HFF-Myc (cell line): ENCODE measurements around the gene PLEKHM1.
"Not testable (repeated sequence)": the region's sequence is repeated elsewhere in the genome, so short reads cannot be mapped to it uniquely, and the experiment has no call there.

ENCODE experiments used
- DNase-seq: peaks from one replicate; pipeline ENCODE4 v3.0.0-alpha.2; 2011; ENCODE audit warnings: low read depth; ENCODE audit errors: extremely low read depth
- H3K4me3 ChIP-seq: replicated peaks from 2 replicates; pipeline ENCODE4 v1.5.1; 2011; ENCODE audit warnings: low read depth, mild to moderate bottlenecking, control low read depth, low read length
- TF ChIP-seq, protein P1 (sequence below): IDR thresholded peaks from 2 replicates; pipeline ENCODE4 v1.5.1; 2012; ENCODE audit warnings: mild to moderate bottlenecking, low read depth, low read length, control low read depth; ENCODE audit errors: missing control alignments

PLEKHM1 gene

GRCh38 chr17:45490615-45491433, at the start of gene PLEKHM1:
Gene PLEKHM1 (minus strand): TSS chr17:45490721. CDS start chr17:45482484, 8,237 bp downstream.
- DNase-seq: not testable (repeated sequence)
- peak within 1 kb of the TSS; percentile 55 for H3K4me3 ChIP-seq

GRCh38 chr17:45538168-45538567, 47.6 kb upstream of the PLEKHM1 start:
- not testable (repeated sequence) for DNase-seq

GRCh38 chr17:45506072-45506471, 15.6 kb upstream of the PLEKHM1 start:
- DNase-seq, H3K4me3 ChIP-seq: not testable (repeated sequence)

More at GRCh38 chr17:45538168-45538567, 47.6 kb upstream of the PLEKHM1 start:
- H3K4me3 ChIP-seq: not testable (repeated sequence)

DNA sequence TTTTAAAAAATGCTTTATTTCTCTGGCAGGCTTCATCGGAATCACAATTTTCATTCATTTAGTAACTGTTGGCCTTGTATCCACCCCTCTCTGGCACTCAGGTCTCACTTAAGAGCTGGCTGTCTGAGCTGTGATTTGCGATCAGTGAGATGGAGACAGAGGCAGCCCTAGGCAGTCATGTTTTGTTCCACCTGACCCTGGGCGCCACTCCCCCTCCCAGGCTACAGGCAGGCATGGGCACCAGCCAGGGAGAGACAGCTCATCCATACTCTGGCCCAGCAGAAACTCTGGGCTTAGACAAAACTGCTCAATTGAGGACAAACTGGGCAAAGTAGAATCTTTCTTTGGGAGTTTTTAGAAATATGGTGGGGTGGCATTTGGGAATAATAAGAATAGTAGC, 14.7 kb upstream of the PLEKHM1 start:
- not testable (repeated sequence) for H3K4me3 ChIP-seq, DNase-seq

DNA sequence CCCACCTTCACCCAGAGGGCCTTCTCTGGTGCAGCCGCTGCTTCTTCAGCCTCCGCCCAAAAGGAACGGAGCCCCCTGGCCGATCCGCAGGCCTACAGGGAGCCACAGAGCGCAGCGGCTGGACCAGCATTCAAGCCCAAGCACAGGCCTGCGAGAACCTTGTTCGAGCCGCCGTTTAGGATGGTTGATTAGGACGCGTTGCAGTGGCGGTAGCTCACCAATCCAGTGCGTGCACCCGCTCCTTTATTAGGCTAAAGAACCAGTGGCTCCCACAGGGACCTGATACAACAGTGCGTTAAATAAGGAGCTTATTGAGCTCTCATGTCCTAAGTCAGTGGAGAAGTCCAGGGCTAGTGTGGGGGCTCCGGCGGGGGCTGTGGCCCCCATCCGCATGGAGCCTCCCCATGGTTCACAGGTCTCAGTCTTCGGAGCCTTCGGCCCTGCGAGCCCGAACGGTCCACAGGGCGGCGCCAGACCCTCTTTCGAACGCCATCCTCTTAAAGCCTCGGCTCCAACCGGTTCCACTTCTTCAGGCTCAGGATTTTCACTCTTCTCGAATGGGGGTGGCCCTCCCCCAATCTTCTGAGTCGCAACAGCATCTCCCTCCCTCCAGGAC, 10.7 kb upstream of the PLEKHM1 start:
- not testable (repeated sequence) for DNase-seq, H3K4me3 ChIP-seq
- TF ChIP-seq, protein P1, sequence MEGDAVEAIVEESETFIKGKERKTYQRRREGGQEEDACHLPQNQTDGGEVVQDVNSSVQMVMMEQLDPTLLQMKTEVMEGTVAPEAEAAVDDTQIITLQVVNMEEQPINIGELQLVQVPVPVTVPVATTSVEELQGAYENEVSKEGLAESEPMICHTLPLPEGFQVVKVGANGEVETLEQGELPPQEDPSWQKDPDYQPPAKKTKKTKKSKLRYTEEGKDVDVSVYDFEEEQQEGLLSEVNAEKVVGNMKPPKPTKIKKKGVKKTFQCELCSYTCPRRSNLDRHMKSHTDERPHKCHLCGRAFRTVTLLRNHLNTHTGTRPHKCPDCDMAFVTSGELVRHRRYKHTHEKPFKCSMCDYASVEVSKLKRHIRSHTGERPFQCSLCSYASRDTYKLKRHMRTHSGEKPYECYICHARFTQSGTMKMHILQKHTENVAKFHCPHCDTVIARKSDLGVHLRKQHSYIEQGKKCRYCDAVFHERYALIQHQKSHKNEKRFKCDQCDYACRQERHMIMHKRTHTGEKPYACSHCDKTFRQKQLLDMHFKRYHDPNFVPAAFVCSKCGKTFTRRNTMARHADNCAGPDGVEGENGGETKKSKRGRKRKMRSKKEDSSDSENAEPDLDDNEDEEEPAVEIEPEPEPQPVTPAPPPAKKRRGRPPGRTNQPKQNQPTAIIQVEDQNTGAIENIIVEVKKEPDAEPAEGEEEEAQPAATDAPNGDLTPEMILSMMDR: peak; percentile 25

- not testable (repeated sequence) for H3K4me3 ChIP-seq, DNase-seq
Observed at GRCh38 chr17:45500478-45500877, 10.0 kb upstream of the PLEKHM1 start.

- not testable (repeated sequence) for DNase-seq, H3K4me3 ChIP-seq
Observed at GRCh38 chr17:45499208-45499607, 8.7 kb upstream of the PLEKHM1 start.

- DNase-seq, H3K4me3 ChIP-seq: not testable (repeated sequence)
Observed at GRCh38 chr17:45498377-45498776, 7.9 kb upstream of the PLEKHM1 start.

- not testable (repeated sequence) for H3K4me3 ChIP-seq, DNase-seq
Observed at GRCh38 chr17:45497449-45497848, 6.9 kb upstream of the PLEKHM1 start.

DNA sequence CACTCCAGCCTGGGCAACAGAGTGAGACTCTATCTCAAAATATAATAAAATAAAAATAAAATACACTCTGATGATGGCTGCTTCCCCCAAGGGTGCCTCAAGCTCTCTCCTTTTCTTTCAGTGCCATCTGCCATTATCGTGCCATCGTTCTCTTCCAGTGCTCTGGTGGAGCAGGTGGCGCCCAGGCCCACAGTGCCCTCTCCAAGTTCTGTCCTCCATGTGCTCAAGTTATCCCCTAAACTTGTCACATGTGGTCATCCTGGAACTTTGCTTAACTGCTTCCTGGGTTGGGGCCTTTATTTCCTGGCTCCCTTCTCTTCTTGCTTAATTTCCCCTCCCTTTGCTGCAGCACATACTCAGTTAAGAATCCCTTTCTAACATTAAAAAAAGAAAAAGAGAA, 6.0 kb upstream of the PLEKHM1 start:
- DNase-seq, H3K4me3 ChIP-seq: not testable (repeated sequence)

GRCh38 chr17:45494556-45494955, 4.0 kb upstream of the PLEKHM1 start:
- not testable (repeated sequence) for DNase-seq, H3K4me3 ChIP-seq

GRCh38 chr17:45492156-45492555, 1.6 kb upstream of the PLEKHM1 start:
- H3K4me3 ChIP-seq, DNase-seq: not testable (repeated sequence)

- not testable (repeated sequence) for DNase-seq
- peak overlapping the region; percentile 55 for H3K4me3 ChIP-seq
Observed at GRCh38 chr17:45490198-45490597, 323 bp downstream of the PLEKHM1 start.

- H3K4me3 ChIP-seq: not testable (repeated sequence)
- peak; percentile 45 for DNase-seq
Observed at GRCh38 chr17:45487704-45488103, 2.8 kb downstream of the PLEKHM1 start.

DNA sequence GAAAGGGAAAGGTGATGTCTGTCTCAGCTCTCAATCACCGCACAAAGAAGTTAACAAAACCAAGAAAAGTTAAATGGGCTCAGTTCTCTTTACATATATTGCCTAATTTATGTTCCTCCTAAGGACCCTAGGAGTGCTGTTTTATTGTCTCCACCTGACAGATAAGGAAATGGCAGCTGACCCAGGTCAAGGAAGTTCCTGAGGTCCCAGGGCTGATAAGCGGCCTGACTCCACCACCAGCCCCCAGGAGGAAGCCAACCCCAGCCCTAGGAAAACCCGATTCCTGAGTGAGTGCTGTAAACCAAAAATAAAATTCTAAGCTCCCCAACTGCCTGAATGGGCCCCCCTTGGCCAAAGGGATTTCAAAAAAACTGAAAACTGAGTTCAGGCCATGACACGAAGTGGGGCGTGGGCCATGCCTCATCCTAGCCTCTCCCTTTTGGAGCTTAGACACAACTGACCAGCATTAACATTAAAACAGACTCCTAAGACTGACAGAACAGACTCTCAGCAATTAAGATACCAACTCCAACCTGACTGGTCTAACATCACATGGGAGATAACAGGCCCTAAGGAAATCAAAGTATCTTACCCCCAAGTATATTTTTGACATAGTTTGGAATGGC, 6.8 kb downstream of the PLEKHM1 start:
- not testable (repeated sequence) for H3K4me3 ChIP-seq, DNase-seq

- DNase-seq, H3K4me3 ChIP-seq: not testable (repeated sequence)
Observed at GRCh38 chr17:45483177-45483576, 7.3 kb downstream of the PLEKHM1 start.

DNA sequence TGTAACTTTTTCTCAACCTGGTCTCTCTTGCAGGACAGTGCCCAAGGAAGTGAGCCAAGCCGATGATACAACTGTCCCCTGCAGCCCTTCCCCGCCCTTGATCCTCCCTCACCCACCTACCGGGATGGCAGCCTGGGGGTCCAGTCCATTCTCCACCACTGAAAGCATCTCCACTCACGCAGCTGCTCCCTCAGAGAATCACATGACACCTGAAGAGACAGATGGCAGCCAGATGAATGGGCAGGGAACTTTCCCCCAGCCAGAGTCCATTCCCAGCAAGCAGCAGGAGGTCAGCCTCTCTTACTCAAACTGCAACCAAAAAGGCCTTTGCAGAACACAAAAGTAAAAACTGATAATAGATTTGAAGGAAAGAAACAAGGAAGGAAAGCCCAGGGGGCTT, 8.2 kb downstream of the PLEKHM1 start:
- DNase-seq, H3K4me3 ChIP-seq: not testable (repeated sequence)

GRCh38 chr17:45475436-45475835, 15.1 kb downstream of the PLEKHM1 start:
- H3K4me3 ChIP-seq, DNase-seq: not testable (repeated sequence)
